MM.1S (cell line): ENCODE data around the gene LRPAP1.

Experiments used
- CTCF ChIP-seq: fragments of 300-600 bp; sonication (generic); IDR thresholded peaks from 2 replicates; pipeline ENCODE4 v1.5.1; 2016; ENCODE audit warnings: antibody characterized with exemption, low read length, mixed read lengths
- EZH2 ChIP-seq: fragments of 300-600 bp; sonication (generic); optimal IDR thresholded peaks from 2 replicates; pipeline ENCODE3; 2017; ENCODE audit warnings: low read depth, mild to moderate bottlenecking, antibody characterized with exemption, low read length, mixed read lengths

- TF ChIP-seq CTCF (no peak), EZH2 (no peak)
These were observed 40.9 kb upstream of the LRPAP1 start for GRCh38 chr4:3573131-3573530.
